GM12801 (cell line): ENCODE data around the gene TBC1D25.

Source experiments
- TF ChIP-seq, protein P1 (sequence below): IDR thresholded peaks from one replicate; pipeline ENCODE4 v1.5.1; 2011; ENCODE audit warnings: control low read depth; ENCODE audit not compliant: insufficient read length; ENCODE audit errors: extremely low read depth

TBC1D25 gene

GRCh38 chrX:48539345-48540027 lies at the start of gene TBC1D25:
Gene TBC1D25 (plus strand): TSS chrX:48539714. CDS start chrX:48539798, 84 bp downstream.
- TF ChIP-seq, protein P1, sequence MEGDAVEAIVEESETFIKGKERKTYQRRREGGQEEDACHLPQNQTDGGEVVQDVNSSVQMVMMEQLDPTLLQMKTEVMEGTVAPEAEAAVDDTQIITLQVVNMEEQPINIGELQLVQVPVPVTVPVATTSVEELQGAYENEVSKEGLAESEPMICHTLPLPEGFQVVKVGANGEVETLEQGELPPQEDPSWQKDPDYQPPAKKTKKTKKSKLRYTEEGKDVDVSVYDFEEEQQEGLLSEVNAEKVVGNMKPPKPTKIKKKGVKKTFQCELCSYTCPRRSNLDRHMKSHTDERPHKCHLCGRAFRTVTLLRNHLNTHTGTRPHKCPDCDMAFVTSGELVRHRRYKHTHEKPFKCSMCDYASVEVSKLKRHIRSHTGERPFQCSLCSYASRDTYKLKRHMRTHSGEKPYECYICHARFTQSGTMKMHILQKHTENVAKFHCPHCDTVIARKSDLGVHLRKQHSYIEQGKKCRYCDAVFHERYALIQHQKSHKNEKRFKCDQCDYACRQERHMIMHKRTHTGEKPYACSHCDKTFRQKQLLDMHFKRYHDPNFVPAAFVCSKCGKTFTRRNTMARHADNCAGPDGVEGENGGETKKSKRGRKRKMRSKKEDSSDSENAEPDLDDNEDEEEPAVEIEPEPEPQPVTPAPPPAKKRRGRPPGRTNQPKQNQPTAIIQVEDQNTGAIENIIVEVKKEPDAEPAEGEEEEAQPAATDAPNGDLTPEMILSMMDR = no peak

DNA sequence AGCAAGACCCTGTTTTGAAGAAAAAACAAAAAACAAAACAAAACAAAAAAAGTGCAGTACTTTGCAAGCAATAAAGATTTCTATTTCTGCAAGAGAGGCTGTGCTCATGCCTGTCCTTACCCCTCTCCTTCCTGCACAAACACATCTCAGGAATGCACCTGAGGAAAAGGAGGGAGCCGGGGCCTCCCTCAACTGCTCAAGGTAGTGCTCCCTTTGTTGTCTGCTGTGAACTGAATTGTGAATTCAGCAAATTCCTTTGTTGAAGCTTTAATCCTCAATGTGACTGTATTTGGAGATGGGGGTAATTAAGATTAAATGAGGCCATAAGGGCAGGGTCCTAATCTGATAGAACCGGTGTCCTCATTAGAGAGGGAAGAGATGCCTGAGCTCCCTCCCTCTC lies 49.6 kb upstream of the TBC1D25 start:
- TF ChIP-seq, protein P1 = no peak

GRCh38 chrX:48490661-48491060 lies 48.9 kb upstream of the TBC1D25 start:
- TF ChIP-seq, protein P1 = no peak

- TF ChIP-seq, protein P1 = no peak
Observed at GRCh38 chrX:48491809-48492208, 47.7 kb upstream of the TBC1D25 start.

GRCh38 chrX:48492293-48492910 lies 47.1 kb upstream of the TBC1D25 start:
- TF ChIP-seq, protein P1 = no peak

- TF ChIP-seq, protein P1 = no peak
Observed at GRCh38 chrX:48493890-48494364, 45.6 kb upstream of the TBC1D25 start.

- TF ChIP-seq, protein P1 = no peak
Observed at GRCh38 chrX:48496660-48497059, 42.9 kb upstream of the TBC1D25 start.
